Keratinocyte (primary cell): ENCODE data around the gene HCK. TPM values are rescaled to one million over a fixed set of nuclear protein-coding genes. Genes with fewer than 3 reads are reported as not detected.

Experiments used
- DNase-seq: peaks from one replicate; pipeline ENCODE4 v3.0.0-alpha.2; 2011; ENCODE audit warnings: low read depth, missing footprints, low spot score
- FAIRE-seq: peaks from 2 replicates; lab custom pipeline; 2011; peaks lifted over from hg19 to GRCh38; lab: Jason Lieb, UNC
- H2AFZ ChIP-seq: 2 replicates; pipeline ENCODE4 v1.6.0; 2012; ENCODE audit warnings: low read length, control low read depth, inconsistent platforms; ENCODE audit not compliant: control insufficient read depth
- H3K27ac ChIP-seq: 2 replicates; pipeline ENCODE4 v1.5.1; 2011; ENCODE audit warnings: low read length; ENCODE audit not compliant: control insufficient read depth, insufficient read depth
- H3K27me3 ChIP-seq: 3 replicates; pipeline ENCODE4 v1.6.0; 2011; ENCODE audit warnings: low read length; ENCODE audit not compliant: control insufficient read depth, insufficient read depth; ENCODE audit errors: extremely low read depth
- H3K36me3 ChIP-seq, 2 experiments: 2 replicates in 1 of 2; 3 replicates in 1 of 2; pipeline ENCODE4 v1.5.1; 2011; ENCODE audit warnings: low read length in 2 of 2, mild to moderate bottlenecking in 1 of 2; ENCODE audit not compliant: control insufficient read depth in 2 of 2, insufficient read depth in 2 of 2; ENCODE audit errors: extremely low read depth in 1 of 2
- H3K4me1 ChIP-seq: 3 replicates; pipeline ENCODE4 v1.5.1; 2011; ENCODE audit warnings: low read length; ENCODE audit not compliant: control insufficient read depth, insufficient read depth; ENCODE audit errors: extremely low read depth
- H3K4me2 ChIP-seq: 3 replicates; pipeline ENCODE4 v1.6.0; 2011; ENCODE audit warnings: low read depth, low read length; ENCODE audit not compliant: control insufficient read depth, insufficient read depth; ENCODE audit errors: extremely low read depth
- H3K4me3 ChIP-seq, 3 experiments: fragments of 200-600 bp in 1 of 3; sonication (generic) in 1 of 3; 2 replicates in 2 of 3; 3 replicates in 1 of 3; pipeline ENCODE4 v1.5.1; 2011 to 2016; ENCODE audit warnings: low read length in 3 of 3, mild to moderate bottlenecking in 3 of 3, control low read depth in 2 of 3, inconsistent platforms in 1 of 3, low read depth in 1 of 3, mixed read lengths in 1 of 3, mixed run types in 1 of 3, moderate library complexity in 1 of 3; ENCODE audit not compliant: control insufficient read depth in 2 of 3, insufficient read depth in 2 of 3; ENCODE audit errors: extremely low read depth in 1 of 3
- H3K79me2 ChIP-seq: 2 replicates; pipeline ENCODE4 v1.6.0; 2012; ENCODE audit warnings: low read length; ENCODE audit not compliant: control insufficient read depth, insufficient read depth
- H3K9ac ChIP-seq: 3 replicates; pipeline ENCODE4 v1.6.0; 2011; ENCODE audit warnings: low read length; ENCODE audit not compliant: control insufficient read depth, insufficient read depth; ENCODE audit errors: extremely low read depth
- H3K9me1 ChIP-seq: 3 replicates; pipeline ENCODE4 v1.6.0; 2011; ENCODE audit warnings: low read length; ENCODE audit not compliant: control insufficient read depth, insufficient read depth; ENCODE audit errors: extremely low read depth
- H3K9me3 ChIP-seq: 2 replicates; pipeline ENCODE4 v1.5.1; 2012; ENCODE audit warnings: low read depth, low read length; ENCODE audit not compliant: control insufficient read depth
- H4K20me1 ChIP-seq: 3 replicates; pipeline ENCODE4 v1.6.0; 2011; ENCODE audit warnings: low read length; ENCODE audit not compliant: control insufficient read depth, insufficient read depth; ENCODE audit errors: extremely low read depth
- EZH2 ChIP-seq: IDR thresholded peaks from one replicate; pipeline ENCODE4 v1.6.1; 2012; ENCODE audit warnings: inconsistent platforms, mild to moderate bottlenecking, low read length, moderate library complexity
- dilution Hi-C: fragments of 300-500 bp; cut with MboI; formaldehyde crosslinking; loops from one replicate; pipeline ENCODE4 v1.7.0; 2020; ENCODE audit warnings: low sequenced_read_pairs; ENCODE audit not compliant: extremely low pct_ligation_motif_present
- polyA minus RNA-seq, 3 experiments: library from RNA; depleted of rRNA, polyadenylated mRNA; stranded (reverse); fragments of >200 nt; gene quantifications; 1 replicate in 1 of 3; 2 replicates in 1 of 3; 3 replicates in 1 of 3; pipeline ENCODE4 v1.2.3, GENCODE V29; 2011
- polyA plus RNA-seq, 5 experiments: library from polyadenylated mRNA; depleted of rRNA in 3 of 5; stranded (reverse) in 3 of 5; stranded (forward) in 1 of 5; unstranded in 1 of 5; fragments of >200 nt; gene quantifications; 1 replicate in 1 of 5; 2 replicates in 3 of 5; 3 replicates in 1 of 5; pipeline versions ENCODE4 v1.2.1 to v1.2.3, GENCODE V29; 2011 to 2012; ENCODE audit warnings: missing spikeins in 2 of 5, low read depth in 1 of 5, low replicate concordance in 1 of 5
- TF ChIP-seq, protein P1 (sequence below), 3 experiments: IDR thresholded peaks in 1 of 3; conservative IDR thresholded peaks in 1 of 3; optimal IDR thresholded peaks in 1 of 3; 2 replicates in 2 of 3; 3 replicates in 1 of 3; pipeline versions ENCODE3 to v1.5.1; 2011; ENCODE audit warnings: low read length in 3 of 3, mild to moderate bottlenecking in 3 of 3, moderate library complexity in 2 of 3, control low read depth in 1 of 3, inconsistent platforms in 1 of 3; ENCODE audit not compliant: insufficient read depth in 2 of 3; ENCODE audit errors: extremely low read depth in 1 of 3

HCK gene
- polyA plus RNA-seq (0.03 TPM in 1 of 3 replicates, not detected in the others), polyA minus RNA-seq (0.73 TPM in 1 of 3 replicates, not detected in the others)
- not detected for polyA plus RNA-seq (2011; ENCODE audit: low read depth)
- polyA plus RNA-seq (2011; cell fraction: cytosol; rRNA removed): not detected in 2 replicates
- 0.15 TPM in 1 of 2 replicates, not detected in the other for polyA plus RNA-seq (2011; cell fraction: nucleus; rRNA removed)
- not detected in 2 replicates for polyA plus RNA-seq (2012; ENCODE audit: low replicate concordance)
- polyA minus RNA-seq (2011; cell fraction: cytosol; rRNA and poly(A)+ RNA removed): not detected
- not detected in 2 replicates for polyA minus RNA-seq (2011; cell fraction: nucleus; rRNA and poly(A)+ RNA removed)

DNA sequence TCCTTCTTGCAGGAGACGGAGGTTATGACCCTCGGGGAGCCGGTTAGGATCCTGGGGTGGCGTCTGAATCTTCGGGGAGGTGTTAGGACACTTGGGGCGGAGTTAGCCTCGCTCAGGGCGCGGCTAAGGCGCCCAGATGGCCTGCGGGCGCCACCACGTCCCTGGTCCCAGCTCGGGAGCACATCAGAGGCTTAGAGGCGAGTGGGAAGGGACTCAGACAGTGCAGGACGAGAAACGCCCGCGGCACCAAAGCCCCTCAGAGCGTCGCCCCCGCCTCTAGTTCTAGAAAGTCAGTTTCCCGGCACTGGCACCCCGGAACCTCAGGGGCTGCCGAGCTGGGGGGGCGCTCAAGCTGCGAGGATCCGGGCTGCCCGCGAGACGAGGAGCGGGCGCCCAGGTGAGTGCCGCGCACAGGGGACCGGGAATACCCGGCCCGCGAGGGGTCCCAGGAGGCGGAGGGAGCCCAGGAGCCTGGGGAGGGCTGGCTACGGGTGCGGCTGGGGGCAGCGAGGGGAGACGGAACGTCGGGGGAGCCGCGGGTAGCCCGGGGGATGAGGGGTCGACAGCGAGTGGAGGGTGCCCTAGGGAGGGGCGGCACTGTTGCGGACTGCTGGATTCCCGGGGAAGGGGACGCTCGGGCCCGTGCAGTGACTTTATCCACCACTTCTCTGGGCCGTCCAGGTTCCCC lies at the start of gene HCK:
HCK (plus strand) TSS at position 153 of the 688 bp plus-strand sequence.
- TF ChIP-seq, protein P1, sequence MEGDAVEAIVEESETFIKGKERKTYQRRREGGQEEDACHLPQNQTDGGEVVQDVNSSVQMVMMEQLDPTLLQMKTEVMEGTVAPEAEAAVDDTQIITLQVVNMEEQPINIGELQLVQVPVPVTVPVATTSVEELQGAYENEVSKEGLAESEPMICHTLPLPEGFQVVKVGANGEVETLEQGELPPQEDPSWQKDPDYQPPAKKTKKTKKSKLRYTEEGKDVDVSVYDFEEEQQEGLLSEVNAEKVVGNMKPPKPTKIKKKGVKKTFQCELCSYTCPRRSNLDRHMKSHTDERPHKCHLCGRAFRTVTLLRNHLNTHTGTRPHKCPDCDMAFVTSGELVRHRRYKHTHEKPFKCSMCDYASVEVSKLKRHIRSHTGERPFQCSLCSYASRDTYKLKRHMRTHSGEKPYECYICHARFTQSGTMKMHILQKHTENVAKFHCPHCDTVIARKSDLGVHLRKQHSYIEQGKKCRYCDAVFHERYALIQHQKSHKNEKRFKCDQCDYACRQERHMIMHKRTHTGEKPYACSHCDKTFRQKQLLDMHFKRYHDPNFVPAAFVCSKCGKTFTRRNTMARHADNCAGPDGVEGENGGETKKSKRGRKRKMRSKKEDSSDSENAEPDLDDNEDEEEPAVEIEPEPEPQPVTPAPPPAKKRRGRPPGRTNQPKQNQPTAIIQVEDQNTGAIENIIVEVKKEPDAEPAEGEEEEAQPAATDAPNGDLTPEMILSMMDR (optimal IDR thresholded peaks at IDR 0.05 in 1 of 3, IDR thresholded peaks at IDR 0.05 in 1 of 3, conservative IDR thresholded peaks at IDR 0.05 in 1 of 3; ENCODE audit: extremely low read depth in 1 of 3, insufficient read depth in 2 of 3, low read length in 3 of 3): no peak
- peak; percentile 54 for TF ChIP-seq EZH2
- no peaks in the 10 kb centered on the region for H3K9me1 ChIP-seq
- no peaks in the 10 kb centered on the region for H3K9me3 ChIP-seq
- no peak within 1 kb of the TSS for H3K9ac ChIP-seq
- no peak within 1 kb of the TSS for H3K4me2 ChIP-seq
- peaks cover 45% of the 10 kb centered on the region for H3K27me3 ChIP-seq
- no peak for DNase-seq
- dilution Hi-C loops: no loop called here
- H3K79me2 ChIP-seq: no peaks in the 10 kb centered on the region
- no peak for FAIRE-seq
- H2AFZ ChIP-seq: no peak within 1 kb of the TSS
- no peaks in the 10 kb centered on the region for H3K4me1 ChIP-seq
- no peak within 1 kb of the TSS for H3K4me3 ChIP-seq
- H3K36me3 ChIP-seq: no peaks in the 10 kb centered on the region
- H4K20me1 ChIP-seq: no peaks in the 10 kb centered on the region
- H3K27ac ChIP-seq: no peak within 1 kb of the TSS

DNA sequence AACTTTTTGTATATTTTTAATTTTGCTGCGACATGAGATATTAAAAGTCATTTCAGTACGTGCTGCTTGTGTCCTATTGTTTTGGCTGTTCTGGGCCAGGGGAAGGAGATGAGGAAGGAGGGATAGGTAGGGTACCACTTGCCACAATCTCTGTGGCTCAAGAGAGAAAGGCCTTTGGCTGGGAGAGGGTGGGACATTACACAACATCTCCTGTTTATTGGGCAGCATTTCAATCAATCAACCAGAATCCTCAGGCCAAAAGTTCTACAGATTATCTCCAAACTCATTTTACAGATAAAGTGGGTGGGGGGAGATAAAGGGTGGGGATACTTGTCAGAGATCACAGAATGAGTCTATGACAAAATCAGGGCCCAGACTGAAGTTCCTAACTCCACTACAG lies 48.7 kb upstream of the HCK start:
- no peaks in the 10 kb centered on the region for H3K36me3 ChIP-seq
- no peak overlapping the region for H2AFZ ChIP-seq
- FAIRE-seq (no peak), DNase-seq (no peak)
- TF ChIP-seq, protein P1 (optimal IDR thresholded peaks at IDR 0.05 in 1 of 3, IDR thresholded peaks at IDR 0.05 in 1 of 3, conservative IDR thresholded peaks at IDR 0.05 in 1 of 3; ENCODE audit: extremely low read depth in 1 of 3, insufficient read depth in 2 of 3, low read length in 3 of 3): no peak
- no peak for TF ChIP-seq EZH2
- dilution Hi-C loops: no loop called here
- H3K9me1 ChIP-seq: no peaks in the 10 kb centered on the region
- no peak overlapping the region for H3K27ac ChIP-seq
- H3K27me3 ChIP-seq: no peaks in the 10 kb centered on the region
- no peaks in the 10 kb centered on the region for H3K79me2 ChIP-seq
- no peaks in the 10 kb centered on the region for H3K9me3 ChIP-seq
- no peak overlapping the region for H3K9ac ChIP-seq
- H3K4me2 ChIP-seq: no peak overlapping the region
- H3K4me3 ChIP-seq: no peak overlapping the region
- H4K20me1 ChIP-seq: no peaks in the 10 kb centered on the region
- no peaks in the 10 kb centered on the region for H3K4me1 ChIP-seq
